ENCODE measurements around the gene TOP3B.

Gene TOP3B

DNA sequence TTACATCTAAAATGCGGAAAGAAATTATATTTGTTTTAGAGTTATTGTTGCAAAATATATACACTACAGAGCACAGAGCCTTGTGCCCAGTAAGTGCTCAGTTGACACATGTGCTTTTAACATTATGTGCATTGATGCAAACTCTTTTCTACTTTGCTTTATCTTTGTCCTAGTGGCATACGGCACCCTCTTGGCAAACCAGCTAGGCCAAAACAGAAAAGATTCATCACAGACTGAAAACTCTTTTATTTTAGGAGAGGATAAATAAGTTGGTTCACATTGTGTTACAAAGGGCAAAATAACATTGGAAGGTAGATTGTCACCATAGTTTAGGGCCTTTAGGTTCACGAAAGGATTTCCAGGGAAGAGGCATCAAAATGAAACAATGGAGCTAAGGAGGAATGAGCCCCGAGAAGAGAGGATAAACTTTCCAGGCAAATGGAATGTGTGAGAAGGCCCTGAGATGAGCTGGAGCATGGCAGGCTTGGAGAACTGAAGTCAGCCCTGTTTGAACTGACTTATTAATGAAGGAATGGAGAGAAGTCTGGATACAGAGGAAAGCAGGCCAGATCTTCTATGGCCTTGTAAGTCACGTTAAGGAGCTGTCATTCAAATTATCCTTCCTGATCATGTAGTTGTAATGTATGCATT, 23.5 kb upstream of the TOP3B start:
- DNase-seq (ENCODE audit: low read depth), result no peak
- no peak overlapping the region for H3K9ac ChIP-seq (ENCODE audit: low read length)
- H3K9me3 ChIP-seq (ENCODE audit: control insufficient read depth, low read length), result no peaks in the 10 kb centered on the region
- no peaks in the 10 kb centered on the region for H3K4me1 ChIP-seq (ENCODE audit: control insufficient read depth, insufficient read depth, low read length)
- no peaks in the 10 kb centered on the region for H3K36me3 ChIP-seq (ENCODE audit: control insufficient read depth, insufficient read depth, low read length, severe bottlenecking)
- peaks cover 17% of the 10 kb centered on the region for H3K27me3 ChIP-seq (replicated peaks; ENCODE audit: control insufficient read depth, insufficient read depth, low read length)
- no peak overlapping the region for H3K4me3 ChIP-seq (ENCODE audit: low read length)

DNA sequence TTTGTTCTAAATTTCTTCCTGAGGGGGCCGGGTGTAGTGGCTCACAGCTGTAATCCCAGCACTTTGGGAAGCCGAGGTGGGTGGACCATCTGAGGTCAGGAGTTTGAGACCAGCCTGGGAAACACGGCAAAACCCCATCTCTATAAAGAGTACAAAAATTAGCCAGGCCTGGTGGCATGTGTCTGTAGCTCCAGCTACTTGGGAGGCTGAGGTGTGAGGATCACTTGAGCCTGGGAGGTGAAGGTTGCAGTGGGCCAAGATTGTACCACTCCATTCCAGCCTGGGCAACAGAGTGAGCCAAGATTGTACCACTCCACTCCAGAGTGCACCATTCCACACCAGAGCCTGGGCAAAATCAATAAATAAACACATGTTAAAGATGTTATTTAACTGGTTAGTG, 20.6 kb upstream of the TOP3B start:
- Histone ChIP-seq H3K9ac (ENCODE audit: low read length) (no peak overlapping the region), H3K27me3 (replicated peaks; ENCODE audit: control insufficient read depth, insufficient read depth, low read length) (peaks cover 23% of the 10 kb centered on the region), H3K36me3 (ENCODE audit: control insufficient read depth, insufficient read depth, low read length, severe bottlenecking) (no peaks in the 10 kb centered on the region), H3K4me3 (ENCODE audit: low read length) (no peak overlapping the region), H3K4me1 (ENCODE audit: control insufficient read depth, insufficient read depth, low read length) (no peaks in the 10 kb centered on the region), H3K9me3 (ENCODE audit: control insufficient read depth, low read length) (no peaks in the 10 kb centered on the region)
- no peak for DNase-seq (ENCODE audit: low read depth)

DNA sequence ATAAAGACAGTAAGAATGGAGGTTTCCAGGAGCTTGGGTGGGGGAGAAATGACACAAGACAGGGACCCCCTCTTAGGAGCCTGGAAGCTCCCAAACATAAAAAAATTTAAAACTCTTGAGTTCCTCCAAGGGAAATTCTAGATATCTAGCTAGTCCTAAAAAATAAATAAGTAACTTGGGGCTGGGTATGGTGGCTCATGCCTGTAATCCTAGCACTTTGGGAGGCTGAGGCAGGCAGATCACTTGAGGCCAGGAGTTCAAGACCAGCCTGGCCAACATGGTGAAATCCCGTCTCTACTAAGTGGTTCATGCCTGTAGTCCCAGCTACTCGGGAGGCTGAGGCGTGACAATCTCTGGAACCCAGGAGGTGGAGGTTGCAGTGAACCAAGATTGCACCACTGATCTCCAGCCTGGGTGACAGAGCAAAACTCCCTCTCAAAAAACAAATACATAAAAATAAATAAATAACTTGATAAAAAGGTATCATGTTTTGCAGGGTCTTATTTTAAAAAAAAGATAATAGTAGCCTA, 20.0 kb upstream of the TOP3B start:
- no peak overlapping the region for H3K9ac ChIP-seq (ENCODE audit: low read length)
- H3K36me3 ChIP-seq (ENCODE audit: control insufficient read depth, insufficient read depth, low read length, severe bottlenecking), result no peaks in the 10 kb centered on the region
- H3K9me3 ChIP-seq (ENCODE audit: control insufficient read depth, low read length), result no peaks in the 10 kb centered on the region
- peaks cover 28% of the 10 kb centered on the region for H3K27me3 ChIP-seq (replicated peaks; ENCODE audit: control insufficient read depth, insufficient read depth, low read length)
- no peak for DNase-seq (ENCODE audit: low read depth)
- H3K4me3 ChIP-seq (ENCODE audit: low read length), result no peak overlapping the region
- no peaks in the 10 kb centered on the region for H3K4me1 ChIP-seq (ENCODE audit: control insufficient read depth, insufficient read depth, low read length)

DNA sequence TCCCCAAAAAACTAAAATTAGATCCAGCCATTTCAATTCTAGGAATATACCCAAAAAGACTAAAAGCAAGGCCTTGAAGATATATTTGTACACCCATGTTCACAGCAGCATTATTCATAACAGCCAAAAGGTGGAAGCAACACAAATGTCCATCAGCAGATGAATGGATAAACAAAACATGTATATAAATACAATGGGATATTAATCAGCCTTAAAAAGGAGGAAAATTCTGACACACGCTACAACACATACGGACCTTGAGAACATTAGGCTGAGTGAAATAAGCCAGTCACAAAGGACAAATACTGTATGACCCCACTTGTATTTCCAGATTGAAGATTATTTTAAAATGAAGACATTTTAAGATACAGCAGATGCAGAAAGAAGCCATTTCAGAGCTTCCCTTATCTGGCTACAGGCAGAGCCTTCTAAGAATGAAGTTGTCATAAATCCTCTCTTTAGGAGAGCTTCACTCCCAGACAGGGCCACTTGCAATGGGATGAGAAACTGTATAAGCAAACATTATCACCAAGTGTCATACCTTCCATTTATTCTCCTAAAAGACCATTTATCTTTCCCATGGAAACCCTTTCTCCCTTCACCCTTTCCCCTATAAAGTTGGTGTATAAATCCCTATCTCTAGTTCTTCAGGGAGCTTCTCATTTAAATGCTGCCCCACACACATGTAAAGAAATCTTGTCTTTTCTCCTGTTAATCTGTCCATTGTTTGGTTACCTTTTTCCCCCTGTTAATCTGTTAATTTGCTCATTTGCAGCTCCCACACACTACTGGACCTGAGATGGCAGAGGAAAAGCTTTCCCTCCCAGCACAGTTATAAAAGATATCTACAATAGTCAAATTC, 19.3 kb upstream of the TOP3B start:
- Histone ChIP-seq H3K9me3 (ENCODE audit: control insufficient read depth, low read length) (no peaks in the 10 kb centered on the region), H3K27me3 (replicated peaks; ENCODE audit: control insufficient read depth, insufficient read depth, low read length) (peaks cover 30% of the 10 kb centered on the region), H3K4me1 (ENCODE audit: control insufficient read depth, insufficient read depth, low read length) (no peaks in the 10 kb centered on the region), H3K36me3 (ENCODE audit: control insufficient read depth, insufficient read depth, low read length, severe bottlenecking) (no peaks in the 10 kb centered on the region), H3K4me3 (ENCODE audit: low read length) (no peak overlapping the region), H3K9ac (ENCODE audit: low read length) (no peak overlapping the region)
- DNase-seq (ENCODE audit: low read depth), result no peak

DNA sequence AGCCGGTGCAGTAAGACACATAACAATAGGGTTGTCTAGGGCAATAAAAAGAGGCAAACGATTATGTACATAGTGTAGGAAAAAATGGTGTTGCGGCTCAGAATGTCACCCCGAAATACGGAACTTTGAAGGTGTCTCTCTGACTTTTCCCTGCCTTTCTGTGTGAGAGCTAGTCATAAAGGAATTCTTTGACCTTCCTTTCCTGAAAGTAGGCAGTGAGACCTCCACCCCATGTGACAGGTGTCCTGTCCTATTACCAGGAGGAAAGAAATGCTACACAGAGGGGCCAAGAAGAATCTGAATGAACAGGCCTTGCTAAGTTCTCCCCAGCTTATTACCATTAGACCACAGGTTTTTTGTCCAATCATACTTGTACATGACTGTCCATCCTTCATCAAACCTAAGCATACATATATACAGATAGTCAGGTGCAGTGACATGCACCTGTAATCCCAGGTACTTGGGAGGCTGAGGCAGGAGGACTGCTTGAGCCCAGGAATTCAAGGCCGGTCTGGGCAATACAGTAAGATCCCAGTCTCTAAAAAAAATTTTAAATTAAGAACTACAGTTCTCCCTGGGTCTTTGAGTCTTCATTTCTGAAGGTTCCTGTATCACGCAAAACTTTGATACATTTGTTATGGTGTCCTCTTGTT, 16.1 kb upstream of the TOP3B start:
- H3K9me3 ChIP-seq (ENCODE audit: control insufficient read depth, low read length), result no peaks in the 10 kb centered on the region
- H3K4me1 ChIP-seq (ENCODE audit: control insufficient read depth, insufficient read depth, low read length), result no peaks in the 10 kb centered on the region
- no peak for DNase-seq (ENCODE audit: low read depth)
- H3K4me3 ChIP-seq (ENCODE audit: low read length), result no peak overlapping the region
- peaks cover 46% of the 10 kb centered on the region for H3K27me3 ChIP-seq (replicated peaks; ENCODE audit: control insufficient read depth, insufficient read depth, low read length)
- no peaks in the 10 kb centered on the region for H3K36me3 ChIP-seq (ENCODE audit: control insufficient read depth, insufficient read depth, low read length, severe bottlenecking)
- no peak overlapping the region for H3K9ac ChIP-seq (ENCODE audit: low read length)

DNA sequence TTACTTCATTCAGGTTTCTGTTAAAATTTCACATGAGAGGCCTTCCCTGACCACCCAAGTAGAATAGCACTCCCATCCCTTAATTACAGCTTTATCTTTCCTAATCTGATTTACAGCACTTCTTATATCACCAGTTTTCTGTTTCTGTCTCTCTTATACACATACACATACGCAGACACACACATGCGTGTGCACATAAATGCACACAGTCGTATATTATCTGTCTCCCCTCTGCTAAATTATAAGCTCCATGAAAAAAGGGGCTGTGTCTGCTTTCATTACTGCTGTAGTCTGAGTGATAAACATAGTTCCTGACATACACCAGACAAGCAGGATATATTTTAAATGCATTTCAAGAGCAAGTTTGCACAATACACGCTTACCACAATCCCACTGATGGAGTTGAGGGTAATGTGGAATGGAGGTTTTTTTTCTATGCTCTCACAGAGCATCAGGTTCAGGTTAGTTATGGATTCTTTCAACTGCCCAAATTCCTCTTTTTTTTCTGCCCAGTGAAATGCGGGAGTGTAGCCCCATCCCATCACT, 13.7 kb upstream of the TOP3B start:
- no peaks in the 10 kb centered on the region for H3K4me1 ChIP-seq (ENCODE audit: control insufficient read depth, insufficient read depth, low read length)
- H3K4me3 ChIP-seq (ENCODE audit: low read length), result no peak overlapping the region
- no peak overlapping the region for H3K9ac ChIP-seq (ENCODE audit: low read length)
- peaks cover 45% of the 10 kb centered on the region for H3K27me3 ChIP-seq (replicated peaks; ENCODE audit: control insufficient read depth, insufficient read depth, low read length)
- no peaks in the 10 kb centered on the region for H3K9me3 ChIP-seq (ENCODE audit: control insufficient read depth, low read length)
- DNase-seq (ENCODE audit: low read depth), result no peak
- no peaks in the 10 kb centered on the region for H3K36me3 ChIP-seq (ENCODE audit: control insufficient read depth, insufficient read depth, low read length, severe bottlenecking)

DNA sequence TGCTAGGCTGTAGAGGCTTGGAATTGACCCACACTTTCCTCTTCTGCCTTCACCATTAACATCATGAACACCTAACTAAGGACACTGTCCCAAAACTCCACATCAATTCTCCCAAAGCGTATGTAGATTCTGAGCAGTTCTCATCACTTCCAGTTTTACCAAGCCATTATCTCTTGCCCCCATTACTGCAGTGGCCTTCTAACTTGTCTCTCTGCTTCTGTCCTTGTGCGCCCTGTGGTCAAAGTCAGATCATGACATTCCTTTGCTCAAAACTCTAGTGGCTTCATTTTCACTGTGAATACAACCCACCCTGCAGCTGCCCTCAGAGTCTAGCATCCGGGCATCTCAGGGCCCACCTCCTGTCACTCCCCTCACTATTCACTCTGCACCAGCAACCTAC, 13.1 kb upstream of the TOP3B start:
- no peaks in the 10 kb centered on the region for H3K4me1 ChIP-seq (ENCODE audit: control insufficient read depth, insufficient read depth, low read length)
- no peak overlapping the region for H3K4me3 ChIP-seq (ENCODE audit: low read length)
- no peak for DNase-seq (ENCODE audit: low read depth)
- peaks cover 48% of the 10 kb centered on the region for H3K27me3 ChIP-seq (replicated peaks; ENCODE audit: control insufficient read depth, insufficient read depth, low read length)
- no peaks in the 10 kb centered on the region for H3K36me3 ChIP-seq (ENCODE audit: control insufficient read depth, insufficient read depth, low read length, severe bottlenecking)
- no peaks in the 10 kb centered on the region for H3K9me3 ChIP-seq (ENCODE audit: control insufficient read depth, low read length)
- H3K9ac ChIP-seq (ENCODE audit: low read length), result no peak overlapping the region

DNA sequence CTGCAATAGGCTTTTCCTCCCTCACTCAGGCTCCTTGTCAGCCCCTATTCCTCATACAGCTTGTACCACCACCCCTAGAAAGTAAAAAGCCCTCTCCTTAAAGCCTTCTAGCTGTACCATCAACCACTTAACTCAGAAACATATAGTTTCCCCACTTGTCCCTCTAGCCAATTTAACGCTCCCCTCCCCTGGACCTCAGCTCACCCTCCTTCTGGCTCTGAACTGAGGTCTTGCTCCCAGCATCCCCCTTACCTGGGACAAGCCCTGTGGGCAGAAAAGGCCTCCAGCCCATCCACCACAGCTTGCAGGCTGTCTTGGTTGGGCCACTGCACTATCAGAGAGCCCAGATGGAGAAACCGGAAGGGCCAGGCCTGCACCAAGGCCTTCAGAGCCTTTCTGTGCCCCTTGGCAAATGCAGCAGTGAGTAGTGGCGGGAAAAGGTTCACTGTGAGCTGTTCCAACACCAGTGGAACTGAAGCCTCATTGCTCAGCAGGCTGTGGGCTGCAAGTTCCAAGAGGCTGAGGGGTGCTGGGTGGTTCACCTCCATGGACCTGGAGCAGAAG, 12.4 kb upstream of the TOP3B start:
- no peak for DNase-seq (ENCODE audit: low read depth)
- H3K9me3 ChIP-seq (ENCODE audit: control insufficient read depth, low read length), result no peaks in the 10 kb centered on the region
- H3K4me3 ChIP-seq (ENCODE audit: low read length), result no peak overlapping the region
- H3K9ac ChIP-seq (ENCODE audit: low read length), result no peak overlapping the region
- H3K27me3 ChIP-seq (replicated peaks; ENCODE audit: control insufficient read depth, insufficient read depth, low read length), result peaks cover 51% of the 10 kb centered on the region
- H3K36me3 ChIP-seq (ENCODE audit: control insufficient read depth, insufficient read depth, low read length, severe bottlenecking), result no peaks in the 10 kb centered on the region
- H3K4me1 ChIP-seq (ENCODE audit: control insufficient read depth, insufficient read depth, low read length), result no peaks in the 10 kb centered on the region

DNA sequence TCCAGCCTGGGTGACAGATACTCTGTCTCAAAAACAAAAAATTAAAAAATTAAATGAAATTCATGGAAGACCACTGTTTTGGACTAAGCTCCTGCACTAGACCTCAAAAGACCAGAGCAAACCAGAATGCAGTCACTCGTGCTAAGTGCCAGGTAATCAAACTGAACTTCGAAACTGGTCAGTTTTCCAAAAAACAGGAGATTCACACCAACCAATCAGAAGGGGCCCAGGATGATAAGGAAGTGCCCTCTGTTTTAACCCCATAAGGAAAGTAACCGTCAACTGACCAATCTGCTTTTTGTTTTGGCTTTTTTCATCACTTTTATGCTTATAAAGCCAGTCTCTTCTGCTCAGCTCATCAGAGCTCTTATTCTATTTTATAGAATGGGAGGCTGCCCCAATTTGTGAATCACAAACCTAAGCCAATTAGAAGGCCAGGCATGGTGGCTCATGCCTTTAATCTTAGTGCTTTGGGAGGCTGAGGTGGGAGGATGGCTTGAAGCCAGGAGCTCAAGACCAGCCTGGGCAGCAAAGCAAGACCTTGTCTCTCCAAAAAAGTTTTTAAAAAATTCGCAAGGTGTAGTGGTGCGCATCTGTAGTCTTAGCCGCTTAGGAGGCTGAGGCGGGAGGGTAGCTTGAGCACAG, 10.1 kb upstream of the TOP3B start:
- H3K36me3 ChIP-seq (ENCODE audit: control insufficient read depth, insufficient read depth, low read length, severe bottlenecking), result no peaks in the 10 kb centered on the region
- no peak overlapping the region for H3K4me3 ChIP-seq (ENCODE audit: low read length)
- no peaks in the 10 kb centered on the region for H3K4me1 ChIP-seq (ENCODE audit: control insufficient read depth, insufficient read depth, low read length)
- no peaks in the 10 kb centered on the region for H3K9me3 ChIP-seq (ENCODE audit: control insufficient read depth, low read length)
- H3K9ac ChIP-seq (ENCODE audit: low read length), result no peak overlapping the region
- no peak for DNase-seq (ENCODE audit: low read depth)
- peaks cover 70% of the 10 kb centered on the region for H3K27me3 ChIP-seq (replicated peaks; ENCODE audit: control insufficient read depth, insufficient read depth, low read length)

DNA sequence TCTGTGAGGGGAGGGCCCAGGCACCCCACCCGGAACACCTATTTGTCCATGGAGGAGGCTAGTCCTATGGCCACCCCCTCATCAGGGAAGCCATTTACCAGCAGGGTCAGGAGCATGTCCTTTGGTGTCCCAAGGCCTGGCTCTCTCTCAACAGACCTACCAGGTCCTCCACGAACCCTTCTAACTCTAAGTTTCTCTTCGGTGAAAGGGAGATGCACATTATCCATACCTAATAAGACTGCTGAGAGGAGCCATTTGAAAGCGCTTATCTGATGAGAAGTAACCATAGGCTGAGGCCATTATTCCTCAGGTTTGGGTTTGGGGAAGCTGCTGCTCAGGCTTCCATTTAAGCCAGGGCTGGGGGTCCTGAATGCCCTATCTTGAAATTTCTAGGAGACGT, 9.2 kb upstream of the TOP3B start:
- Histone ChIP-seq H3K9me3 (ENCODE audit: control insufficient read depth, low read length) (no peaks in the 10 kb centered on the region), H3K4me3 (ENCODE audit: low read length) (no peak overlapping the region), H3K4me1 (ENCODE audit: control insufficient read depth, insufficient read depth, low read length) (no peaks in the 10 kb centered on the region), H3K36me3 (ENCODE audit: control insufficient read depth, insufficient read depth, low read length, severe bottlenecking) (no peaks in the 10 kb centered on the region), H3K27me3 (replicated peaks; ENCODE audit: control insufficient read depth, insufficient read depth, low read length) (peaks cover 67% of the 10 kb centered on the region), H3K9ac (ENCODE audit: low read length) (no peak overlapping the region)
- no peak for DNase-seq (ENCODE audit: low read depth)

Measured in adipocyte (in vitro differentiated cells).